Subcutaneous abdominal adipose tissue (tissue), 5 donors: ENCODE results near the gene WT1.

Experiments
- H3K27ac ChIP-seq: one replicate; pipeline ENCODE4 v1.7.0; 2013; ENCODE audit warnings: low read depth, mild to moderate bottlenecking, inconsistent platforms, low read length, moderate library complexity
- H3K27me3 ChIP-seq, 5 donors: one replicate each; pipeline ENCODE4 v1.7.0; 2013; ENCODE audit warnings: low read length in 5 of 5, inconsistent platforms in 1 of 5; ENCODE audit not compliant: control insufficient read depth in 5 of 5, insufficient read depth in 4 of 5
- H3K36me3 ChIP-seq, 5 donors: one replicate each; pipeline ENCODE4 v1.7.0; 2013; ENCODE audit warnings: low read length in 5 of 5; ENCODE audit not compliant: control insufficient read depth in 5 of 5, insufficient read depth in 5 of 5
- H3K4me1 ChIP-seq, 5 donors: one replicate each; pipeline ENCODE4 v1.7.0; 2013; ENCODE audit warnings: low read length in 5 of 5, mild to moderate bottlenecking in 3 of 5, moderate library complexity in 1 of 5; ENCODE audit not compliant: control insufficient read depth in 5 of 5, insufficient read depth in 5 of 5
- H3K4me3 ChIP-seq, 5 donors: one replicate each; pipeline ENCODE4 v1.7.0; 2013; ENCODE audit warnings: low read length in 5 of 5, low read depth in 1 of 5
- H3K9ac ChIP-seq, 5 donors: one replicate each; pipeline ENCODE4 v1.7.0; 2013; ENCODE audit warnings: low read length in 5 of 5, mild to moderate bottlenecking in 4 of 5, moderate library complexity in 3 of 5
- H3K9me3 ChIP-seq, 5 donors: one replicate each; pipeline ENCODE4 v1.7.0; 2013; ENCODE audit warnings: low read length in 5 of 5; ENCODE audit not compliant: control insufficient read depth in 5 of 5
- donor health status: healthy.
- donor health status: healthy.
- donor health status: healthy.
- donor health status: healthy.
- donor health status: healthy.

WT1 gene

GRCh38 chr11:32426192-32426591 lies 9.1 kb downstream of the WT1 start:
- Histone ChIP-seq H3K9me3 (no peaks in the 10 kb centered on the region), H3K36me3 (no peaks in the 10 kb centered on the region), H3K4me3 (no peak overlapping the region), H3K27me3 (peaks cover 47 to 75% (median 60%) of the 10 kb centered on the region in 5 donors), H3K4me1 (peaks cover 0 to 15% (median 11%) of the 10 kb centered on the region in 5 donors), H3K9ac (no peak overlapping the region), H3K27ac (no peak overlapping the region)

GRCh38 chr11:32425761-32426160 lies 9.6 kb downstream of the WT1 start:
- Histone ChIP-seq H3K9me3 (no peaks in the 10 kb centered on the region), H3K9ac (no peak overlapping the region), H3K4me1 (peaks cover 0 to 10% (median 7%) of the 10 kb centered on the region in 5 donors), H3K4me3 (no peak overlapping the region), H3K36me3 (no peaks in the 10 kb centered on the region), H3K27ac (no peak overlapping the region), H3K27me3 (peaks cover 44 to 71% (median 57%) of the 10 kb centered on the region in 5 donors)

- H3K27ac ChIP-seq: no peak overlapping the region
- H3K4me1 ChIP-seq: peaks cover 0 to 8% (median 5%) of the 10 kb centered on the region in 5 donors
- H3K4me3 ChIP-seq: no peak overlapping the region
- no peaks in the 10 kb centered on the region for H3K36me3 ChIP-seq
- peaks cover 24 to 39% (median 30%) of the 10 kb centered on the region in 5 donors for H3K27me3 ChIP-seq
- no peak overlapping the region for H3K9ac ChIP-seq
- no peaks in the 10 kb centered on the region for H3K9me3 ChIP-seq
These were observed 12.8 kb downstream of the WT1 start for GRCh38 chr11:32422545-32422944.

- no peak overlapping the region for H3K4me3 ChIP-seq
- H3K27ac ChIP-seq: no peak overlapping the region
- H3K4me1 ChIP-seq: peaks cover 0 to 4% (median 2%) of the 10 kb centered on the region in 5 donors
- H3K27me3 ChIP-seq: peaks cover 20 to 33% (median 26%) of the 10 kb centered on the region in 5 donors
- H3K9me3 ChIP-seq: no peaks in the 10 kb centered on the region
- no peaks in the 10 kb centered on the region for H3K36me3 ChIP-seq
- H3K9ac ChIP-seq: no peak overlapping the region
These were observed 13.3 kb downstream of the WT1 start for GRCh38 chr11:32421992-32422391.

GRCh38 chr11:32420937-32421901 lies 14.1 kb downstream of the WT1 start:
- Histone ChIP-seq H3K27me3 (peaks cover 18 to 33% (median 24%) of the 10 kb centered on the region in 5 donors), H3K9me3 (no peaks in the 10 kb centered on the region), H3K27ac (no peak overlapping the region), H3K9ac (no peak overlapping the region), H3K4me1 (no peaks in the 10 kb centered on the region), H3K36me3 (no peaks in the 10 kb centered on the region), H3K4me3 (no peak overlapping the region)

- Histone ChIP-seq H3K27me3 (peaks cover 10 to 35% (median 17%) of the 10 kb centered on the region in 5 donors), H3K9me3 (no peaks in the 10 kb centered on the region), H3K4me3 (no peak overlapping the region), H3K36me3 (no peaks in the 10 kb centered on the region), H3K9ac (no peak overlapping the region), H3K27ac (no peak overlapping the region), H3K4me1 (no peaks in the 10 kb centered on the region)
These were observed 15.2 kb downstream of the WT1 start for GRCh38 chr11:32420139-32420538.

GRCh38 chr11:32418836-32419235 lies 16.5 kb downstream of the WT1 start:
- Histone ChIP-seq H3K4me3 (no peak overlapping the region), H3K36me3 (no peaks in the 10 kb centered on the region), H3K9ac (no peak overlapping the region), H3K27me3 (peaks cover 9 to 28% (median 11%) of the 10 kb centered on the region in 5 donors), H3K4me1 (no peaks in the 10 kb centered on the region), H3K27ac (no peak overlapping the region), H3K9me3 (no peaks in the 10 kb centered on the region)

- Histone ChIP-seq H3K9me3 (no peaks in the 10 kb centered on the region), H3K27me3 (peaks cover 4 to 23% (median 8%) of the 10 kb centered on the region in 5 donors), H3K9ac (no peak overlapping the region), H3K4me3 (no peak overlapping the region), H3K36me3 (no peaks in the 10 kb centered on the region), H3K27ac (no peak overlapping the region), H3K4me1 (no peaks in the 10 kb centered on the region)
These were observed 17.5 kb downstream of the WT1 start for GRCh38 chr11:32417806-32418205.

GRCh38 chr11:32416301-32416700 lies 19.0 kb downstream of the WT1 start:
- H3K4me3 ChIP-seq: no peak overlapping the region
- no peaks in the 10 kb centered on the region for H3K4me1 ChIP-seq
- no peak overlapping the region for H3K9ac ChIP-seq
- H3K27ac ChIP-seq: no peak overlapping the region
- H3K9me3 ChIP-seq: no peaks in the 10 kb centered on the region
- H3K27me3 ChIP-seq: peaks cover 4 to 23% (median 11%) of the 10 kb centered on the region in 5 donors
- no peaks in the 10 kb centered on the region for H3K36me3 ChIP-seq

- Histone ChIP-seq H3K27me3 (peaks cover 0 to 18% (median 8%) of the 10 kb centered on the region in 5 donors), H3K9ac (no peak overlapping the region), H3K9me3 (no peaks in the 10 kb centered on the region), H3K36me3 (no peaks in the 10 kb centered on the region), H3K4me3 (no peak overlapping the region), H3K4me1 (no peaks in the 10 kb centered on the region), H3K27ac (no peak overlapping the region)
These were observed 20.4 kb downstream of the WT1 start for GRCh38 chr11:32414925-32415324.
